ENCODE data around the gene SLC26A1. TPM values are rescaled to one million over a fixed set of nuclear protein-coding genes. Genes with fewer than 3 reads are reported as not detected.

The SLC26A1 gene
- total and polyA plus RNA-seq, 2 donors (not counting 3 experiments of a cell fraction or from before 2014, with no cell fraction given), result 0.10 TPM; not detected in 1

GRCh38 chr4:990746-991367, 2.3 kb downstream of the SLC26A1 start:
- Histone ChIP-seq H3K4me3 (replicated peaks in 1 of 3; ENCODE audit: insufficient read depth in 1 of 3, low read depth in 1 of 3, low read length in 3 of 3) (no peak overlapping the region), H3K9ac (replicated peaks; ENCODE audit: extremely low read depth, insufficient read depth, low read length) (no peak overlapping the region), H3K79me2 (ENCODE audit: control insufficient read depth, insufficient read depth, low read length) (no peaks in the 10 kb centered on the region), H3K9me1 (replicated peaks; ENCODE audit: control insufficient read depth, extremely low read depth, insufficient read depth, low read length) (no peaks in the 10 kb centered on the region), H3K27me3 (ENCODE audit: control insufficient read depth in 2 of 2, insufficient read depth in 2 of 2, low read length in 2 of 2) (no peaks in the 10 kb centered on the region), H3K4me2 (ENCODE audit: insufficient read depth, low read length) (no peak overlapping the region), H3K27ac (ENCODE audit: insufficient read depth, low read depth, low read length) (no peak overlapping the region), H3K4me1 (ENCODE audit: control insufficient read depth, extremely low read depth, insufficient read depth, low read length) (peaks cover 10% of the 10 kb centered on the region), H2AFZ (ENCODE audit: low read depth, low read length) (no peak overlapping the region), H3K36me3 (ENCODE audit: control insufficient read depth in 2 of 2, extremely low read depth in 1 of 2, insufficient read depth in 2 of 2, low read length in 2 of 2) (peaks cover 0 to 2% of the 10 kb centered on the region in 2 experiments), H4K20me1 (replicated peaks; ENCODE audit: control insufficient read depth, extremely low read depth, insufficient read depth, low read length) (no peaks in the 10 kb centered on the region), H3K9me3 (replicated peaks; ENCODE audit: control insufficient read depth, insufficient read depth, low read length) (no peaks in the 10 kb centered on the region)
- intact Hi-C loops (cut with micrococcal nuclease), result no loop called here
- FAIRE-seq (no peak), DNase-seq (ENCODE audit: low read depth, low spot score) (no peak)
- BruUV-seq (replicated peaks), result no TSS peak
- ChIA-PET CTCF (no interaction called here), POLR2A (no interaction called here)
- TF ChIP-seq POLR2A (IDR thresholded peaks at IDR 0.05; ENCODE audit: low read depth, low read length), result no peak
- no peak for TF ChIP-seq EZH2 (IDR thresholded peaks at IDR 0.05; ENCODE audit: borderline replicate concordance, low read depth, low read length, severe bottlenecking)
- TF ChIP-seq FOS (IDR thresholded peaks at IDR 0.05; ENCODE audit: borderline replicate concordance, insufficient read depth, low read length), result no peak
- TF ChIP-seq POLR2AphosphoS5 (IDR thresholded peaks at IDR 0.05; ENCODE audit: insufficient read depth, low read depth, low read length), result no peak
- TF ChIP-seq GATA2 (IDR thresholded peaks at IDR 0.05; ENCODE audit: insufficient read depth, insufficient read length, low read depth, low read length), result no peak
- no peak for TF ChIP-seq CTCF (IDR thresholded peaks at IDR 0.05; ENCODE audit: extremely low read depth in 1 of 2, insufficient read depth in 1 of 2, low read depth in 1 of 2, low read length in 2 of 2)
- no peak for TF ChIP-seq MYC (IDR thresholded peaks at IDR 0.05; ENCODE audit: low read depth, low read length)
- no peak for TF ChIP-seq JUN (IDR thresholded peaks at IDR 0.05; ENCODE audit: borderline replicate concordance, insufficient read depth, insufficient read length, low read depth)
- TF ChIP-seq MAX (IDR thresholded peaks at IDR 0.05; ENCODE audit: insufficient read depth, insufficient read length), result no peak
- dilution Hi-C loops (cut with MboI; ENCODE audit: extremely low pct_ligation_motif_present, low sequenced_read_pairs), result no loop called here

All from endothelial cell of umbilical vein (primary cell).